Muscle layer of colon (tissue), 2 donors: ENCODE measurements around the gene EYA2.

Experiments
- H3K27ac ChIP-seq: one replicate; pipeline ENCODE4 v1.7.0; 2013; ENCODE audit warnings: low read depth, mild to moderate bottlenecking, low read length, moderate library complexity
- H3K27me3 ChIP-seq, 2 donors: one replicate each; pipeline ENCODE4 v1.7.0; 2013; ENCODE audit warnings: low read length in 2 of 2, mild to moderate bottlenecking in 2 of 2; ENCODE audit not compliant: insufficient read depth in 2 of 2, control insufficient read depth in 1 of 2
- H3K36me3 ChIP-seq: one replicate; pipeline ENCODE4 v1.7.0; 2013; ENCODE audit warnings: mild to moderate bottlenecking, low read length; ENCODE audit not compliant: insufficient read depth
- H3K4me1 ChIP-seq: one replicate; pipeline ENCODE4 v1.7.0; 2013; ENCODE audit warnings: mild to moderate bottlenecking, low read length; ENCODE audit not compliant: insufficient read depth
- H3K4me3 ChIP-seq, 2 donors: one replicate each; pipeline ENCODE4 v1.7.0; 2013; ENCODE audit warnings: low read length in 2 of 2, low read depth in 1 of 2, mild to moderate bottlenecking in 1 of 2, moderate library complexity in 1 of 2
- H3K9ac ChIP-seq: one replicate; pipeline ENCODE4 v1.7.0; 2013; ENCODE audit warnings: low read length
- H3K9me3 ChIP-seq: one replicate; pipeline ENCODE4 v1.7.0; 2013; ENCODE audit warnings: mild to moderate bottlenecking, low read length
- donor health status: abdominal sarcoma.
- donor health status: Adenocarcinoma of cecum.

The EYA2 gene

DNA sequence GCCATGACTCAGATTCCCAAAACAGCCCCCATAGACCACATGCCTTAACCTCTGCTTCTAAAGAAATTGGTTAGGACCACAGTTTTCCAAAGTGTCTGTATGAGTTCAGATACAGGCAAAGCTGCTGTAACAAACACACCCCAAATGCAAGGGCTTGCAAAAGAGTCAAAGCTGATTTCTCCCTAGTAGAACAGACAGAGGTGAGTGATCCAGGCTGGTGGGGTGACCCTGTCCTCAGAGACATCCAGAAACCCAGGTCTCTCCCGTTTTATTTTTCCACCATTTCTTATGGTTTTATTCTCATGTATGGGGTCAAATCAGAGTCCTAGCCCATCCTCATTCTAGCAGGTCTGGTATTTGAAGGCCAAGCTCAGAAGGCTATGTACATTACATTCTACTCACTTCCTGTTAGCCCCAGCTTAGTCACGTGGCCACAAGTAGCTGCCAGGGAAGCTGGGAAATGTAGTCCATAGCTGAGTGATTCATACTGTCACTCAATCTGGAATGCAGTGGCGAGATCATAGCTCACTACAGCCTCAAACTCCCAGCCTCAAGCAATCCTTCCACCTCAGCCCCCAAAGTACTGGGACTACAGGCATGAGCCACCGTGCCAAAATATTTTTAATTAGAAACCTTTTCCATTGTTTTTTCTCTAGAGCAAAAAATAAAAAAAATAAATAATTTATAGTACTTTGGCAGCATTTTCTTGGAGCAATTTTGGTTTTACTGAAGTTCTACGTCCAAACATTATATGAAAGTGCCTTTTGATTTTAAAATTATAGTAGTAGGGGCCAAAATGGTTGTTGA, 286.6 kb downstream of the EYA2 start:
- Histone ChIP-seq H3K27me3 (no peaks in the 10 kb centered on the region), H3K9me3 (no peaks in the 10 kb centered on the region), H3K36me3 (no peaks in the 10 kb centered on the region), H3K9ac (no peak overlapping the region), H3K4me3 (no peak overlapping the region), H3K4me1 (no peaks in the 10 kb centered on the region), H3K27ac (no peak overlapping the region)

DNA sequence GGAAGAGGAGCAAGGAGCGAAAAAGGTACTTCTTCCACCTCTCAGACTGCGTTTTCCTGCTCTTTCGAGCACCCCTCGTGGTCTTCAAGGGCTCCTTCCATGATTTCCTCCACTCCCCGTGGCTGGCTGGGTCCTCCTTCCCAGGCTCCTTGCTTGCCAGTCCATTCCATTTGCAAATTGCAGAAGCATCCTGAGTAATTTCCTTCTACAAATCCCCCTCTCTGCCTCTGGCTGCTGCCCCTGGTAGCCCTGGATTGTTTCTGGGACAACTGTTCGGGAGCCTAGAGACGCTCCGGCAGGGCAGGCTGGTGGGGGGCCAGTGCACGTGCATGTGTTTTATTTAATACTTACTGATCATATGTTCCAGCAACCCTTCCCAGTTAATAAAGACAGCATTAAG, 288.7 kb downstream of the EYA2 start:
- Histone ChIP-seq H3K27me3 (no peaks in the 10 kb centered on the region), H3K9me3 (no peaks in the 10 kb centered on the region), H3K27ac (no peak overlapping the region), H3K36me3 (no peaks in the 10 kb centered on the region), H3K9ac (no peak overlapping the region), H3K4me1 (no peaks in the 10 kb centered on the region), H3K4me3 (no peak overlapping the region)

DNA sequence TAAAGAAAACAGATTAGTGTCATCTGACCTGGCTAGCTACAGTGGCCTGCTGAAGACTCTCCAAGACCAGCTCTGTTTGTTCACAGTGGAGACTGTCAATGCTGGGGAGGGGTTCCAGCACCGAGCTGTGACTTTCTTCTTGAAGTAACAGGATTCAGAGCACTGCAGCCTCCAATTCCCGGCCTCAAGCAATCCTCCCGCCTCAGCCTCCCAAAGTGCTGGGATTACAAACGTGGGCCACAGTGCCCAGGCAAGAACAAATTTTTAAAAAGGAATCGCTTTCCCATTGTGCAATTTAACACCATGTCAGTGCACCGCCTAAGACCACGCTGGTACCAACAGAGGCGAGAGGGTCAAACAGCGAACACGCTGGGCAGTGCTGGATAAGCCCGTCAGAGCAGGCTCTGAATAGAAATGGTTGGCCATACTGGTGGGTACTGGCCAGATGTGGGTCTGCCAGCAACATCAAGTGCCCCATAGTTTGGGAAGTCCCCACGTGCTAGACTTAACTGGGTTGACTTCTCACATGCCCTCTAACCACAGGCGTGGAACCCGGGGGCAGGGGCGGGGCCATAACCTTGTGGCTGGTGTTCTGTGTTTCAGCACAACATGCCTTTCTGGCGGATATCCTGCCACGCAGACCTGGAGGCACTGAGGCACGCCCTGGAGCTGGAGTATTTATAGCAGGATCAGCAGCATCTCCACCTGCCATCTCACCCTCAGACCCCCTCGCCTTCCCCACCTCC, 293.0 kb downstream of the EYA2 start:
- no peaks in the 10 kb centered on the region for H3K36me3 ChIP-seq
- no peaks in the 10 kb centered on the region for H3K27me3 ChIP-seq
- H3K27ac ChIP-seq = no peak overlapping the region
- H3K4me3 ChIP-seq = no peak overlapping the region
- no peak overlapping the region for H3K9ac ChIP-seq
- no peaks in the 10 kb centered on the region for H3K9me3 ChIP-seq
- H3K4me1 ChIP-seq = no peaks in the 10 kb centered on the region

DNA sequence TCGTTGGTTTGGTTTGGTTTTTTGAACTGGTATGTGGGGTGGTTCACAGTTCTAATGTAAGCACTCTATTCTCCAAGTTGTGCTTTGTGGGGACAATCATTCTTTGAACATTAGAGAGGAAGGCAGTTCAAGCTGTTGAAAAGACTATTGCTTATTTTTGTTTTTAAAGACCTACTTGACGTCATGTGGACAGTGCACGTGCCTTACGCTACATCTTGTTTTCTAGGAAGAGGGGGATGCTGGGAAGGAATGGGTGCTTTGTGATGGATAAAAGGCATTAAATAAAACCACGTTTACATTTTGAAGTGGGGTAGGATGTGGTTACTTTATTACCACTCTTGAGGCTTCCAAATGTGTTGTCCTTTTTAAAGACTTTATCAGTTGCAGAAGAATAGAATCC, 293.9 kb downstream of the EYA2 start:
- Histone ChIP-seq H3K36me3 (no peaks in the 10 kb centered on the region), H3K4me1 (no peaks in the 10 kb centered on the region), H3K4me3 (no peak overlapping the region), H3K9ac (no peak overlapping the region), H3K9me3 (no peaks in the 10 kb centered on the region), H3K27ac (no peak overlapping the region), H3K27me3 (no peaks in the 10 kb centered on the region)

DNA sequence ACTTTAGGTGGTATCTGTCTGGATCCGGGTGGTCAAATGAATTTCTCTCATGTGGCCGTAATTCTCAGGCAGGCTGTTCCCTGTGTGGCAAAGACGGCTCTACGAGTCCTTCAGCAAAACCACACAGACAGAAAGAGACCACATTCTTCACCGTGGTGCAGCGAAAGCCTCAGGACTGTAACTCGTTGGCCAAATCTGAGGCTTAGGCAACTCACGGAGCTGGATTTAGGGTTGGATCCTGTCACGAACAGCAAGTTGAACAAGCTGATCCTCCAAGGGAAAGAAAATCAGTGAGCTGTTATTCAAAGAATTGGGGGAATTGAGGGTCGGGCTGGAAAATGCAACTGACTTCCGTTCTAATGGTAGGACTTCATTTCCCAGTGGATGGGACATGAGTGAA, 294.4 kb downstream of the EYA2 start:
- H3K9ac ChIP-seq = no peak overlapping the region
- no peaks in the 10 kb centered on the region for H3K9me3 ChIP-seq
- H3K27ac ChIP-seq = no peak overlapping the region
- H3K4me1 ChIP-seq = no peaks in the 10 kb centered on the region
- H3K27me3 ChIP-seq = no peaks in the 10 kb centered on the region
- H3K36me3 ChIP-seq = no peaks in the 10 kb centered on the region
- H3K4me3 ChIP-seq = no peak overlapping the region

DNA sequence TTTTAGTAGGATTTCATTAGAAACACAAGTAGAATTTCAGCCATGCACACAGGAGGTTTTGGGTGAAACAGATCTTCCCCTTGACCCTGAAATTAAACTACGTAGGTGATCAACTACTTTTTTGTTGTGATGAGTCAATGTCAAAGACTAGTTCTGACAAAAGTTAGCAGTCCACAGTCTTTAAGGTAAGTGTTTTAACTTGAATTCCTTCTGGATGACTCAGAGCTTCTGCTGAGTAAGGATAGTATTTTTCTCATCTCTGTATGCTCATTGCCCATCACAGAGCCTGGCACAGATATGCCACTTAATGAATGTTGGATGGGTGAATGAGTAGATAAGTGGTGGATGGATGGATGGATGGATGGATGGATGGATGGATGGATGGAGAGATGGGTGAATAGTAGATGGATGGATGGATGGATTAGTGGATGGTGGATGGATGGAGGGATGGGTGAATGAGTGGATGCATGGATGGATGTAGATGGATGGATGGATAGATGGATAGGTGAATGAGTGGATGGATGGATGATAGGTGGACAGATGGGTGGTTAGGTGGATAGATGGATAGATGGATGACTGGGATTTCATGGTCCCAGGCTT, 296.5 kb downstream of the EYA2 start:
- Histone ChIP-seq H3K27me3 (no peaks in the 10 kb centered on the region), H3K4me3 (no peak overlapping the region), H3K27ac (no peak overlapping the region), H3K4me1 (peaks cover under 1% of the 10 kb centered on the region), H3K36me3 (no peaks in the 10 kb centered on the region), H3K9ac (no peak overlapping the region), H3K9me3 (no peaks in the 10 kb centered on the region)

DNA sequence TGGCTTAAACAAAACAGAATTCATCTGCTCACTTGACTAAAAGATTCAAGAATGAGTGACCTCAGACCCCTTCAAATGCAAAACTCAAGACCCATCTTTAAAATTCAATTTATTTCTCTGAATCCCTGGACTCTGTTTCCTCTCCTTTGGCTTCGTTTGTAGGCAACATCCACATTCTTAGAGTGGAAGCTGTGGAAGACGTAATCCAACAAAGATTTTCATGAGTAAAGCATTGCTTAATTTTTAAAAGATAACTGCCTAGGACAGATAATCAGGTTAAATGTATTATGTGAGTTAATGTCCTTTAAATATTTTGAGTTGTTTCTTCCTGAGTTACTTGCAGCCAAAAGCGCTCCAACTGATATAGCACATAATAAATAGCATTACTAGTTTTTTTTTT, 297.3 kb downstream of the EYA2 start:
- Histone ChIP-seq H3K9me3 (no peaks in the 10 kb centered on the region), H3K9ac (no peak overlapping the region), H3K4me3 (no peak overlapping the region), H3K36me3 (no peaks in the 10 kb centered on the region), H3K27ac (no peak overlapping the region), H3K4me1 (peaks cover 4% of the 10 kb centered on the region), H3K27me3 (no peaks in the 10 kb centered on the region)

DNA sequence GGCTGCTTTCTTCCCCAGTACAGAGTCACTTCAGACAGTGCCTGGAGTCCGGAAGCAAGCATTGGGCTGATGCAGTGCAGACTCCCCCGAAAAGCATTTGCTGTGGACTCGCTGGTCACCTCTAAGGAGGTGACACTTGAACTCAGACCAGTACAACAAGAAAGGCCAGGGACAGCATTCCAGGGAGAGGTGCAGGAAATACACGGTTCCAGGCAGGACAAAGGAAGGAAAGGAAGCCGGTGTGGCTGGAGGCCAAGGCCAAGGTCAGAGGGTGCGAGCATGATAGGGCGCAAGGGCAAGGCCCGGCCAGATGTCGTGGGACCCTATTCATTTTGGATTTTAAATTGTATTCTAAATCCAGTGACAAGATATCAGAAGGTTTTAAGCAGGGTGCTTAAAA, 300.9 kb downstream of the EYA2 start:
- Histone ChIP-seq H3K4me1 (peaks cover 4% of the 10 kb centered on the region), H3K9me3 (no peaks in the 10 kb centered on the region), H3K27ac (no peak overlapping the region), H3K9ac (no peak overlapping the region), H3K27me3 (no peaks in the 10 kb centered on the region), H3K36me3 (no peaks in the 10 kb centered on the region), H3K4me3 (no peak overlapping the region)

DNA sequence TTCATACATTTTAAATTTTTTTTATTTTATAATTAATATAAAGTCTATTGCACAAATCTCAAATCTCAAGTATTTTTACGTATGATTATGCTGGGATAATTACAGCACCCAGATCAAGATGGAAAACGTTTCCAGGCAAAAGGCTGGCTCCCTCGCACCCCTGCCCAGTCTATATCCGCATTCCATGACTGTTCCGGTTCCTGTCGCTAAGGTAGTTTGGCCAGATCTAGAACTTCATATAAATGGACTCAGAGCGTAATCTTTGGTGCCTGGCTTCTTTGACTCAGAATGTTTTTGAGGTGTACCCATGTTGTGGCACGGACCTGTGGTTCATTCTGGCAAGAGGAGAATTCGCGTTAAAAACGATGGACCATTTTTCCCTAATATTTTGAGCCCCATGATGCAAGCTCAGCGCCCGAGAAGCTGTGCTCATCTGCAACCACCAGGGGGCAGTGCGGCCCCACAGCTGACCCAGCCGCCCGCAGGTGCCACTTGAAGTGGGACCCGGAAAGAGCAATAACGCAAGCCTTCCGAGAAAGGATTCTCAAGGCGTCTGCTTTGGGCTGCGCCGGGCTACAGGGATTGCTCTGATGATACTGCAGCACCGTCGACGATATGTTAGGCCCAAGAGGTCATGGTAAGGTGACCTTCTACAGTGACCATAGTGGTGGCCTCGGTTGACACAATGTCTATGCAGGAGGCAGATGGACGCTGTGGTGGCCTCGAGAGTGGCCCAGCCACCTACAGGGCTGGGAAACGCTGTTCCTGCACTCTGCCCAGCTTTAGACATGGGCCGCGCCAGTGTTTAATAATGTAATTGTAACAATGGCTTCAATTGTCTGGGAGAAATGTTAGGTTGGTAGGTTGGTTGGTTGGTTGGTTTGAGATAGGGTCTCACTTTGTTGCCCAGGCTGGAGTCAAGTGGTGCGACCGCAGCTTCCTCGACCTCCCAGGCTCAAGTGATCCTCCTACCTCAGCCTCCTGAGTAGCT, 301.7 kb downstream of the EYA2 start:
- H3K27ac ChIP-seq = no peak overlapping the region
- H3K9me3 ChIP-seq = no peaks in the 10 kb centered on the region
- no peaks in the 10 kb centered on the region for H3K27me3 ChIP-seq
- peaks cover 4% of the 10 kb centered on the region for H3K4me1 ChIP-seq
- no peak overlapping the region for H3K4me3 ChIP-seq
- no peaks in the 10 kb centered on the region for H3K36me3 ChIP-seq
- H3K9ac ChIP-seq = no peak overlapping the region

DNA sequence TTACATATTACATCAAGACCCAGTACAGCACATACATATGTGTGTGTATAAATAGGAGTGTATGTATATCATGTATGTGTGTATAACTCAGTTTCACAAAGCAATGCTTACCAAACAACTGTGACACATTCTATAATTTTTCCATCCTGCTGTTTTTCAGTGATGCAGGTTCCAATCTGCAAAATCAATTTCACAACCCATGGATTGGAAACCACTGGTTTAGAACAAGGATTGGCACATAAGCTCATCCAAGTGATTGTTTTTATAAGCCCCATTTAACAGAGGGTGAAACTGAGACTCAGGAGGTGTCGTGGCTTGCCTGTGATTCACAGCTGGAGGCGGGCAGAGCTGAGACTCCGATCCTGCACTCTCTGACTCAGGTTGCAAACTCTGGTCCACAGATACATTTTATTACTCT, 303.6 kb downstream of the EYA2 start:
- no peaks in the 10 kb centered on the region for H3K36me3 ChIP-seq
- H3K4me1 ChIP-seq = peaks cover 4% of the 10 kb centered on the region
- no peak overlapping the region for H3K27ac ChIP-seq
- no peak overlapping the region for H3K4me3 ChIP-seq
- no peaks in the 10 kb centered on the region for H3K27me3 ChIP-seq
- no peak overlapping the region for H3K9ac ChIP-seq
- H3K9me3 ChIP-seq = no peaks in the 10 kb centered on the region
